ENCODE data around the gene TMEM125. TPM values are rescaled to one million over a fixed set of nuclear protein-coding genes. Genes with fewer than 3 reads are reported as not detected.

Gene TMEM125
- total RNA-seq, 1 donor from 2014 or later, result 0.64 TPM

DNA sequence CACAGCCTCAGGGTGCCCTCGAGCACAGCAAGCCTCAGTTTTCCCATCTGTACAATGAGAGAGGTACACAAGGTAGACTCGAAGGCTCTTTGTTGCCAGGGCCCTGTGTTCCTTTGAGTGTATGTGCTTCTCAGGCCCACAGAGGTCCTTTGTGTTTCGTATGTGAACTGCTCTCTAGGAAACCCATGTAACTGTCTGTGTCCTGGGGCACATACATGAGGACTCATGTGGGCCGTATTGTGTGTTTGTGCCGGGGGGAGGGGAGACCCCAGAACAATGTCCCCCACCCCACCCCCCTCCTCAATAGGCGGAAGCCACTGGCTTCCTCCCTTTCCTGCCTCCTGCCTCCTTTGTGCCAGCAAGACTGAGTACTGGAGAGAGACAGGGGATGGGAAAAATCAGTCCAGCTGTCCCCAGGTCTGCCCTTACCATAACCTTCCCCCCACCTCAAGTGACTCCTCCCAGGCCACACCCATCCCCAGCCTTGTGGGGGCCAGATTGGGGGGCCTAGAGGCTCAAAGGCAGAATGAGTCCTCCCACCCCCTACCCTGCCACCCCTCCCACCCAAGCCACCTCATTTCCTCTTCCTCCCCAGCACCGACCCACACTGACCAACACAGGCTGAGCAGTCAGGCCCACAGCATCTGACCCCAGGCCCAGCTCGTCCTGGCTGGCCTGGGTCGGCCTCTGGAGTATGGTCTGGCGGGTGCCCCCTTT lies 30.8 kb downstream of the TMEM125 start, which contains the start of gene TIE1:
TIE1 (plus strand) TSS at position 605 of the 717 bp plus-strand sequence; CDS start at position 695, 90 bp downstream.
- FAIRE-seq, result no peak
- Mint-ChIP-seq H3K4me3 (ENCODE audit: unreplicated experiment) (no peak within 1 kb of the TSS), H3K27ac (ENCODE audit: unreplicated experiment) (no peak within 1 kb of the TSS), H3K27me3 (ENCODE audit: low read depth, unreplicated experiment) (peaks cover 11% of the 10 kb centered on the region), H3K4me1 (ENCODE audit: low read depth, unreplicated experiment) (peaks cover 15% of the 10 kb centered on the region), H3K36me3 (ENCODE audit: low read depth, unreplicated experiment) (peaks cover 2% of the 10 kb centered on the region), H3K9me3 (ENCODE audit: unreplicated experiment) (no peaks in the 10 kb centered on the region)
- H3K36me3 ChIP-seq (ENCODE audit: insufficient read depth, low read length), result no peaks in the 10 kb centered on the region
- H3K4me3 ChIP-seq (ENCODE audit: insufficient read depth, low read depth, low read length), result no peak within 1 kb of the TSS
- no peaks in the 10 kb centered on the region for H3K79me2 ChIP-seq (ENCODE audit: insufficient read depth, low read length)
- H3K27me3 ChIP-seq (ENCODE audit: insufficient read depth, low read length), result no peaks in the 10 kb centered on the region
- H3K4me1 ChIP-seq (ENCODE audit: insufficient read depth, low read length), result peaks cover under 1% of the 10 kb centered on the region
- DNase-seq (ENCODE audit: low read depth), result no peak
- H3K4me2 ChIP-seq (ENCODE audit: low read length), result no peak within 1 kb of the TSS
- H3K9me3 ChIP-seq (ENCODE audit: insufficient read depth, low read depth, low read length), result no peaks in the 10 kb centered on the region
- no peak within 1 kb of the TSS for H3K9ac ChIP-seq (ENCODE audit: low read length)
- H3K27ac ChIP-seq (ENCODE audit: low read depth, low read length), result no peak within 1 kb of the TSS
- H2AFZ ChIP-seq (ENCODE audit: low read depth, low read length), result no peak within 1 kb of the TSS
- H4K20me1 ChIP-seq (ENCODE audit: insufficient read depth, low read length), result no peaks in the 10 kb centered on the region
- TF ChIP-seq EZH2 (IDR thresholded peaks at IDR 0.05; ENCODE audit: insufficient read depth, low read length), result no peak
- TF ChIP-seq, protein P1, sequence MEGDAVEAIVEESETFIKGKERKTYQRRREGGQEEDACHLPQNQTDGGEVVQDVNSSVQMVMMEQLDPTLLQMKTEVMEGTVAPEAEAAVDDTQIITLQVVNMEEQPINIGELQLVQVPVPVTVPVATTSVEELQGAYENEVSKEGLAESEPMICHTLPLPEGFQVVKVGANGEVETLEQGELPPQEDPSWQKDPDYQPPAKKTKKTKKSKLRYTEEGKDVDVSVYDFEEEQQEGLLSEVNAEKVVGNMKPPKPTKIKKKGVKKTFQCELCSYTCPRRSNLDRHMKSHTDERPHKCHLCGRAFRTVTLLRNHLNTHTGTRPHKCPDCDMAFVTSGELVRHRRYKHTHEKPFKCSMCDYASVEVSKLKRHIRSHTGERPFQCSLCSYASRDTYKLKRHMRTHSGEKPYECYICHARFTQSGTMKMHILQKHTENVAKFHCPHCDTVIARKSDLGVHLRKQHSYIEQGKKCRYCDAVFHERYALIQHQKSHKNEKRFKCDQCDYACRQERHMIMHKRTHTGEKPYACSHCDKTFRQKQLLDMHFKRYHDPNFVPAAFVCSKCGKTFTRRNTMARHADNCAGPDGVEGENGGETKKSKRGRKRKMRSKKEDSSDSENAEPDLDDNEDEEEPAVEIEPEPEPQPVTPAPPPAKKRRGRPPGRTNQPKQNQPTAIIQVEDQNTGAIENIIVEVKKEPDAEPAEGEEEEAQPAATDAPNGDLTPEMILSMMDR (IDR thresholded peaks at IDR 0.05; ENCODE audit: insufficient read depth, low read depth, low read length), result no peak

DNA sequence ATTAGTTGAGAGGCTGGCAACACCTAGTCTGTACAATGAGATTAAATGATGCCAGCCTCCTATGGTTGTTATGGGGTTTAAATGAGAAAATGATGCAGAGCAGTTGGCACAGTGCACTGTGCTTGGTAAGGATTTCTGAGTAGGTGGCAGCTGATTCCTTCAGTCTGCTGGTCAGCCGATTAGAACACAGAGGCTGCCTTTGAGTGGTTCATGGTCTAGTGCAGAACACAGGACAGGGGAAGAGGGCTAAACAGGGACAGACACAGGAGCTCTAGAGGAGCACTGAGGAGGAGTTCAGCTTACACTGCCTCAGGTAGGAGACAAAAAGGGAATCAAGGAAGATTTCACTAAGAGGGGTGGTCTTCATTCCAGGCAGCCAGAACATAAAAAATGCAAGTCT lies 32.4 kb downstream of the TMEM125 start:
- Histone ChIP-seq H3K79me2 (ENCODE audit: insufficient read depth, low read length) (no peaks in the 10 kb centered on the region), H3K27ac (ENCODE audit: low read depth, low read length) (no peak overlapping the region), H3K9ac (ENCODE audit: low read length) (no peak overlapping the region), H3K4me3 (ENCODE audit: insufficient read depth, low read depth, low read length) (no peak overlapping the region), H3K36me3 (ENCODE audit: insufficient read depth, low read length) (no peaks in the 10 kb centered on the region), H2AFZ (ENCODE audit: low read depth, low read length) (no peak overlapping the region), H3K27me3 (ENCODE audit: insufficient read depth, low read length) (no peaks in the 10 kb centered on the region), H3K4me1 (ENCODE audit: insufficient read depth, low read length) (no peaks in the 10 kb centered on the region), H3K9me3 (ENCODE audit: insufficient read depth, low read depth, low read length) (no peaks in the 10 kb centered on the region), H4K20me1 (ENCODE audit: insufficient read depth, low read length) (no peaks in the 10 kb centered on the region), H3K4me2 (ENCODE audit: low read length) (no peak overlapping the region)
- Mint-ChIP-seq H3K4me3 (ENCODE audit: unreplicated experiment) (no peak overlapping the region), H3K4me1 (ENCODE audit: low read depth, unreplicated experiment) (peaks cover 13% of the 10 kb centered on the region), H3K36me3 (ENCODE audit: low read depth, unreplicated experiment) (peaks cover 8% of the 10 kb centered on the region), H3K27ac (ENCODE audit: unreplicated experiment) (no peak overlapping the region), H3K27me3 (ENCODE audit: low read depth, unreplicated experiment) (peaks cover 19% of the 10 kb centered on the region), H3K9me3 (ENCODE audit: unreplicated experiment) (peaks cover 7% of the 10 kb centered on the region)
- FAIRE-seq (no peak), DNase-seq (ENCODE audit: low read depth) (no peak)
- no peak for TF ChIP-seq EZH2 (IDR thresholded peaks at IDR 0.05; ENCODE audit: insufficient read depth, low read length)
- TF ChIP-seq, protein P1 (IDR thresholded peaks at IDR 0.05; ENCODE audit: insufficient read depth, low read depth, low read length), result no peak
